H1 (cell line): ENCODE data around the gene NME4. TPM values are rescaled to one million over a fixed set of nuclear protein-coding genes. Genes with fewer than 3 reads are reported as not detected.

Experiments
- CTCF ChIA-PET: fragments of 300-600 bp; sonication (Branson Sonifier 250); formaldehyde crosslinking; loops from one replicate; lab custom pipeline; 2021; ENCODE audit not compliant: partially characterized antibody; lab: Charles Lee
- POLR2A ChIA-PET: fragments of 300-600 bp; sonication (Branson Sonifier 250); formaldehyde crosslinking; loops from one replicate; lab custom pipeline; 2021; ENCODE audit warnings: inconsistent platforms; ENCODE audit not compliant: partially characterized antibody; lab: Charles Lee
- DNase-seq, 2 experiments: peaks; one replicate each; pipeline versions ENCODE4 v3.0.0 to v3.0.0-alpha.2; 2010 to 2022; ENCODE audit warnings: low spot score in 2 of 2, low read depth in 1 of 2, mixed read lengths in 1 of 2
- FAIRE-seq: peaks from 2 replicates; lab custom pipeline; 2011; peaks lifted over from hg19 to GRCh38; lab: Jason Lieb, UNC
- H2AFZ ChIP-seq: 2 replicates; pipeline ENCODE4 v1.8.1; 2012; ENCODE audit warnings: low read length, inconsistent platforms
- H2AK5ac ChIP-seq: 2 replicates; pipeline ENCODE4 v1.6.1; 2013; ENCODE audit warnings: low read depth, low read length
- H2BK120ac ChIP-seq: replicated peaks from 2 replicates; pipeline ENCODE3; 2013; ENCODE audit warnings: low read depth, low read length, inconsistent platforms
- H2BK12ac ChIP-seq: 2 replicates; pipeline ENCODE4 v1.6.1; 2013; ENCODE audit warnings: low read depth, low read length
- H2BK15ac ChIP-seq: 2 replicates; pipeline ENCODE4 v1.6.1; 2013; ENCODE audit warnings: low read length
- H2BK20ac ChIP-seq: 2 replicates; pipeline ENCODE4 v1.6.1; 2013; ENCODE audit warnings: low read length
- H2BK5ac ChIP-seq: 2 replicates; pipeline ENCODE4 v1.6.1; 2013; ENCODE audit warnings: low read depth, low read length
- H3K14ac ChIP-seq: 2 replicates; pipeline ENCODE4 v1.6.1; 2013; ENCODE audit warnings: inconsistent platforms; ENCODE audit not compliant: insufficient read length
- H3K18ac ChIP-seq: 2 replicates; pipeline ENCODE4 v1.6.1; 2013; ENCODE audit warnings: low read length; ENCODE audit errors: extremely low read depth
- H3K23ac ChIP-seq: 2 replicates; pipeline ENCODE4 v1.6.1; 2013; ENCODE audit warnings: inconsistent platforms; ENCODE audit not compliant: insufficient read length
- H3K23me2 ChIP-seq: 2 replicates; pipeline ENCODE4 v1.6.1; 2013; ENCODE audit warnings: low read depth, low read length
- H3K27ac ChIP-seq: 2 replicates; pipeline ENCODE4 v1.6.1; 2011; ENCODE audit warnings: low read depth, low read length, inconsistent platforms
- H3K27me3 ChIP-seq, 4 experiments: replicated peaks in 1 of 4; 1 replicate in 1 of 4; 2 replicates in 3 of 4; pipeline versions ENCODE4 v1.6.1 to v1.8.1; 2011 to 2013; ENCODE audit warnings: low read length in 3 of 4, mild to moderate bottlenecking in 3 of 4, inconsistent platforms in 2 of 4, mixed read lengths in 2 of 4, moderate library complexity in 1 of 4; ENCODE audit not compliant: control insufficient read depth in 3 of 4, insufficient read depth in 3 of 4; ENCODE audit errors: extremely low read depth in 1 of 4
- H3K36me3 ChIP-seq, 4 experiments: 2 replicates each; pipeline versions ENCODE4 v1.6.1 to v1.8.1; 2011 to 2013; ENCODE audit warnings: mild to moderate bottlenecking in 4 of 4, low read length in 3 of 4, moderate library complexity in 2 of 4, control low read depth in 1 of 4, inconsistent platforms in 1 of 4; ENCODE audit not compliant: insufficient read depth in 4 of 4, control insufficient read depth in 2 of 4
- H3K4ac ChIP-seq: replicated peaks from 2 replicates; pipeline ENCODE3; 2013; ENCODE audit warnings: low read length, low read depth, mixed read lengths, inconsistent platforms; ENCODE audit not compliant: insufficient read length
- H3K4me1 ChIP-seq, 4 experiments: replicated peaks in 1 of 4; 1 replicate in 1 of 4; 2 replicates in 3 of 4; pipeline versions ENCODE4 v1.6.1 to v1.8.1; 2011 to 2013; ENCODE audit warnings: low read length in 3 of 4, inconsistent platforms in 2 of 4, mixed read lengths in 1 of 4; ENCODE audit not compliant: insufficient read depth in 4 of 4, control insufficient read depth in 3 of 4
- H3K4me2 ChIP-seq, 2 experiments: 2 replicates each; pipeline versions ENCODE4 v1.6.1 to v1.8.1; 2011 to 2013; ENCODE audit warnings: low read depth in 2 of 2, low read length in 2 of 2, control low read depth in 1 of 2, inconsistent platforms in 1 of 2, mild to moderate bottlenecking in 1 of 2; ENCODE audit not compliant: insufficient read depth in 1 of 2
- H3K4me3 ChIP-seq, 4 experiments: fragments of 200-600, 300-600 bp in 1 of 4; sonication (generic), shearing (Covaris generic), sonication (Bioruptor Twin) in 1 of 4; 2 replicates each; pipeline versions ENCODE4 v1.5.1 to v1.8.1; 2011 to 2016; ENCODE audit warnings: low read length in 4 of 4, low read depth in 3 of 4, control low read depth in 2 of 4, inconsistent platforms in 2 of 4, mild to moderate bottlenecking in 2 of 4, mixed read lengths in 1 of 4, moderate library complexity in 1 of 4; ENCODE audit not compliant: insufficient read depth in 2 of 4; ENCODE audit errors: extremely low read depth in 1 of 4
- H3K56ac ChIP-seq: replicated peaks from 2 replicates; pipeline ENCODE3; 2013; ENCODE audit warnings: low read depth, mild to moderate bottlenecking, mixed read lengths, low read length, inconsistent platforms; ENCODE audit not compliant: insufficient read length
- H3K79me1 ChIP-seq: 2 replicates; pipeline ENCODE4 v1.6.1; 2013; ENCODE audit warnings: low read depth, low read length, control low read depth
- H3K79me2 ChIP-seq, 2 experiments: 2 replicates each; pipeline versions ENCODE4 v1.6.1 to v1.8.1; 2012 to 2013; ENCODE audit warnings: low read length in 2 of 2, mild to moderate bottlenecking in 2 of 2, inconsistent platforms in 1 of 2; ENCODE audit not compliant: insufficient read depth in 2 of 2, control insufficient read depth in 1 of 2
- H3K9ac ChIP-seq, 4 experiments: replicated peaks in 1 of 4; 1 replicate in 1 of 4; 2 replicates in 3 of 4; pipeline versions ENCODE4 v1.6.1 to v1.8.1; 2011 to 2013; ENCODE audit warnings: low read depth in 3 of 4, low read length in 3 of 4, control low read depth in 2 of 4, mild to moderate bottlenecking in 2 of 4, moderate library complexity in 2 of 4, inconsistent platforms in 1 of 4; ENCODE audit errors: extremely low read depth in 1 of 4
- H3K9me3 ChIP-seq, 2 experiments: 2 replicates each; pipeline versions ENCODE4 v1.6.1 to v1.8.1; 2012 to 2013; ENCODE audit warnings: mild to moderate bottlenecking in 2 of 2, moderate library complexity in 2 of 2, control low read depth in 1 of 2, inconsistent platforms in 1 of 2, low read depth in 1 of 2, low read length in 1 of 2, mixed read lengths in 1 of 2; ENCODE audit not compliant: insufficient read depth in 2 of 2
- H4K20me1 ChIP-seq, 2 experiments: replicated peaks in 1 of 2; 2 replicates each; pipeline versions ENCODE3 to v1.8.1; 2011 to 2013; ENCODE audit warnings: inconsistent platforms in 2 of 2, low read length in 2 of 2, mild to moderate bottlenecking in 1 of 2; ENCODE audit not compliant: insufficient read depth in 2 of 2, control insufficient read depth in 1 of 2
- H4K5ac ChIP-seq: 2 replicates; pipeline ENCODE4 v1.6.1; 2013; ENCODE audit warnings: low read length, low read depth, mixed read lengths, inconsistent platforms; ENCODE audit not compliant: insufficient read length
- H4K8ac ChIP-seq: 2 replicates; pipeline ENCODE4 v1.8.0; 2013; ENCODE audit warnings: mild to moderate bottlenecking, moderate library complexity, low read length, inconsistent platforms; ENCODE audit not compliant: insufficient read depth; ENCODE audit errors: extremely low read depth
- H4K91ac ChIP-seq: replicated peaks from 2 replicates; pipeline ENCODE3; 2013; ENCODE audit warnings: low read length, mixed read lengths, inconsistent platforms; ENCODE audit not compliant: insufficient read length
- RXRA ChIP-seq: IDR thresholded peaks from 2 replicates; pipeline ENCODE4 v1.6.1; 2011; ENCODE audit warnings: low read depth, mild to moderate bottlenecking, low read length, moderate library complexity; ENCODE audit not compliant: insufficient read depth
- SIX5 ChIP-seq: IDR thresholded peaks from 2 replicates; pipeline ENCODE4 v1.6.1; 2011; ENCODE audit warnings: mild to moderate bottlenecking, low read depth, low read length
- TEAD4 ChIP-seq: IDR thresholded peaks from 2 replicates; pipeline ENCODE4 v1.6.1; 2012; ENCODE audit warnings: low read depth, low read length, inconsistent platforms, mixed read lengths
- WGBS, 2 experiments: shearing (Covaris generic) in 1 of 2; methylation state at CpG; one replicate each; pipeline versions ENCODE4 v1.1.6 to v1.1.7; 2013 to 2015; ENCODE audit warnings: low lambda C conversion rate in 2 of 2, mixed read lengths in 2 of 2, inconsistent platforms in 1 of 2, low coverage in 1 of 2, missing lambda C conversion rate in 1 of 2; ENCODE audit not compliant: insufficient replicate concordance in 2 of 2, insufficient coverage in 1 of 2, insufficient read length in 1 of 2; ENCODE audit errors: extremely low coverage in 1 of 2, missing lambda C conversion rate in 1 of 2; 5-methylcytosine and 5-hydroxymethylcytosine counted together
- polyA plus RNA-seq, 7 experiments: library from polyadenylated mRNA; depleted of rRNA in 3 of 7; stranded (reverse) in 5 of 7; unstranded in 2 of 7; fragments of >200 nt in 5 of 7; fragments of 200-250 nt in 2 of 7; gene quantifications; 1 replicate in 5 of 7; 2 replicates in 1 of 7; 4 replicates in 1 of 7; pipeline versions ENCODE4 v1.2.1 to v1.2.3, GENCODE V29; 2011 to 2013; ENCODE audit warnings: missing spikeins in 2 of 7, mixed read lengths in 2 of 7
- total RNA-seq: library from RNA; stranded (reverse); fragmentation: NEBNext Ultra II Directional; extraction: Animal tissue kit (Norgen Biotek cat#: 25700); gene quantifications from 2 replicates; pipeline ENCODE4 v1.2.1, GENCODE V29; 2021

Gene NME4
- total and polyA plus RNA-seq, 2 of the 8 experiments (the other 6 are each of a cell fraction or from before 2014, with no cell fraction given) = 408 to 863 TPM

GRCh38 chr16:361341-361871, 35.6 kb upstream of the NME4 start:
- H2BK5ac ChIP-seq = no peak overlapping the region
- no peak overlapping the region for H2BK120ac ChIP-seq
- ChIA-PET POLR2A (interaction anchor here (0.6 to 1.9 kb wide), 3 partner anchors 10 to 181 kb away, joined by 3 to 7 read pairs (median 4); partner anchors contain the start of gene HBQ1), CTCF (interaction anchor here (0.6 to 2.7 kb wide), 24 partner anchors 10 to 296 kb away, joined by 3 to 15 read pairs (median 5); no protein-coding TSS in a partner anchor)
- no peak overlapping the region for H3K4me3 ChIP-seq
- H2BK12ac ChIP-seq = 0 out of 2 replicates have a peak overlapping the region, but pooled peaks have one; percentile 22
- peaks cover 0 to 3% of the 10 kb centered on the region in 2 experiments for H4K20me1 ChIP-seq
- H3K79me2 ChIP-seq = no peaks in the 10 kb centered on the region
- H3K23me2 ChIP-seq = no peaks in the 10 kb centered on the region
- H4K8ac ChIP-seq = peak overlapping the region; percentile 75
- H3K4ac ChIP-seq = no peak overlapping the region
- no peak overlapping the region for H2AK5ac ChIP-seq
- no peaks in the 10 kb centered on the region for H3K79me1 ChIP-seq
- no peak overlapping the region for H4K91ac ChIP-seq
- no peak for TF ChIP-seq SIX5
- TF ChIP-seq TEAD4 = no peak
- TF ChIP-seq RXRA = no peak
- no peak overlapping the region for H3K4me2 ChIP-seq
- no peaks in the 10 kb centered on the region; a peak in 1 of 8 replicates for H3K36me3 ChIP-seq
- no peak overlapping the region for H4K5ac ChIP-seq
- H2AFZ ChIP-seq = no peak overlapping the region; the same call in 1 of the 2 replicates
- H3K23ac ChIP-seq = no peak overlapping the region
- H3K4me1 ChIP-seq = no peaks in the 10 kb centered on the region; a peak in 2 of 7 replicates
- no peak overlapping the region for H3K9ac ChIP-seq
- H3K9me3 ChIP-seq = no peaks in the 10 kb centered on the region
- DNase-seq (no peak), FAIRE-seq (no peak)
- H2BK20ac ChIP-seq = no peak overlapping the region
- no peak overlapping the region for H3K27ac ChIP-seq
- no peak overlapping the region for H3K14ac ChIP-seq
- H3K18ac ChIP-seq = no peak overlapping the region
- H3K56ac ChIP-seq = no peak overlapping the region
- WGBS, 2 experiments = 96% methylated on average over 28 of the region's 30 CpGs; no CpG with 5 or more reads in 1 of the 2 experiments
- no peaks in the 10 kb centered on the region for H3K27me3 ChIP-seq
- H2BK15ac ChIP-seq = no peak overlapping the region
